ENCODE results near the gene ABHD12.

DNA sequence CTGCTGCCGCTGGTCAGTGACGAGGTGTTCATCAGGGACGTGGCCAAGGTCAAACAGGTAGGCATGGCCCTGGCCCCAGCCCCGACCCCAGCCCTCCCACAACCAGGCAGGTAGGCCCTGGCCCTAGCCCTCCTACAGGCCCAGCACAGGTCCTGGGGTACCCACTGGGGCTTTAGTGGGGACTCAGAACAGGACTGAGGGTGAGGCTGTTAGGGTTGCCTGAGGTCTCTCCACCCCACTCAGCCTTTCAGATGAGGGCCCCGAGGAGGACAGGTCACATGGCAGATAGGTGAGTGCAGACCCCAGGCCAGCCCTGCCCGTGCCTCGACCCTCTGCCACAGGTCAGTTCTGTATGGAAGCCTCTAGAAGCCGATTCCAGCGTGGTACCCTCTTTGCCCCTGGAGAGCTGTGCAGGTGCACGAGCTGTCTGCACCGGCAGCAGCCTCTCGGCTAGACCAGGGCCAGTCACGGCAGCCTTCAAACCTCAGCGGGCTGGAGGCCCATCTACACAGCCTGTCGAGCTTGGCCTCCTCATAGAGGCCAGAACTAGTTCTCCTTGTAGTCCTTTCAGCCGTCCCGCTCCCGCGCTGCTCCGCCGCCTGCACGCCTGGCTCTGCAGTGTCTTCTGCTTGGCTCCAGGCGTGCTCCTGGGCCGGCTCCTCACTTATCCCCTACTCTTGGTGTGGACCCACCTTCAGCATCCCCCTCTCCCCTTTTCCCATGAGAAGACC is 107.2 kb downstream of the ABHD12 start:
- TF ChIP-seq, protein P1, sequence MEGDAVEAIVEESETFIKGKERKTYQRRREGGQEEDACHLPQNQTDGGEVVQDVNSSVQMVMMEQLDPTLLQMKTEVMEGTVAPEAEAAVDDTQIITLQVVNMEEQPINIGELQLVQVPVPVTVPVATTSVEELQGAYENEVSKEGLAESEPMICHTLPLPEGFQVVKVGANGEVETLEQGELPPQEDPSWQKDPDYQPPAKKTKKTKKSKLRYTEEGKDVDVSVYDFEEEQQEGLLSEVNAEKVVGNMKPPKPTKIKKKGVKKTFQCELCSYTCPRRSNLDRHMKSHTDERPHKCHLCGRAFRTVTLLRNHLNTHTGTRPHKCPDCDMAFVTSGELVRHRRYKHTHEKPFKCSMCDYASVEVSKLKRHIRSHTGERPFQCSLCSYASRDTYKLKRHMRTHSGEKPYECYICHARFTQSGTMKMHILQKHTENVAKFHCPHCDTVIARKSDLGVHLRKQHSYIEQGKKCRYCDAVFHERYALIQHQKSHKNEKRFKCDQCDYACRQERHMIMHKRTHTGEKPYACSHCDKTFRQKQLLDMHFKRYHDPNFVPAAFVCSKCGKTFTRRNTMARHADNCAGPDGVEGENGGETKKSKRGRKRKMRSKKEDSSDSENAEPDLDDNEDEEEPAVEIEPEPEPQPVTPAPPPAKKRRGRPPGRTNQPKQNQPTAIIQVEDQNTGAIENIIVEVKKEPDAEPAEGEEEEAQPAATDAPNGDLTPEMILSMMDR (IDR thresholded peaks at IDR 0.05; ENCODE audit: insufficient read depth, low read length, poor library complexity, severe bottlenecking) = no peak
- no peak for TF ChIP-seq EZH2phosphoT487 (conservative IDR thresholded peaks at IDR 0.05; ENCODE audit: low read length)

Data from SU-DHL-6 (cell line).